ENCODE data around the gene DLG2.
"Not testable (repeated sequence)": the region's sequence is repeated elsewhere in the genome, so short reads cannot be mapped to it uniquely, and the experiment has no call there.

The DLG2 gene

GRCh38 chr11:85249482-85249881 lies 377.7 kb downstream of the DLG2 start:
- Histone ChIP-seq H3K9me3 (ENCODE audit: low read length) (no peaks in the 10 kb centered on the region), H3K36me3 (ENCODE audit: insufficient read depth, low read length) (no peaks in the 10 kb centered on the region), H2AFZ (ENCODE audit: low read depth, low read length) (no peak overlapping the region), H3K4me3 (ENCODE audit: low read length) (no peak overlapping the region), H3K4me1 (ENCODE audit: insufficient read depth, low read length) (no peaks in the 10 kb centered on the region), H3K27me3 (ENCODE audit: insufficient read depth, low read length) (no peaks in the 10 kb centered on the region)

DNA sequence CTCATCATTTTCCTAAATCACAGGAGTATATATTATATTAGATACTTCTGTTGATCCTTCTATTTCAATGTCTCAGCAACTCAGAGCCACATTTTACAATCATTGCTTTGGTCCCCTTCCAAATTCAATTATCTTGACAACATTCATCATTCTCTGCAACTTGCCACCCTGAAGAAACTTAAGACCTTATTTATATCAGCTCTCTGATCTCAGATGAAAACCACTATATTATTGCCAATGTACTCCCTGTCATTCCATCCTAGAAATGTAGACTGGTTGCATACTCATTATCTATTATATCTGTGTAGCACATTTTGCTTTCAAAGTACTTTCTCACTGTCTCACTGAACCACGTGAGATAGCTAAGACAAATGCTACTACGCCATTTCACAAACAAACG lies 379.3 kb downstream of the DLG2 start:
- Histone ChIP-seq H3K4me1 (ENCODE audit: insufficient read depth, low read length) (no peaks in the 10 kb centered on the region), H3K9me3 (ENCODE audit: low read length) (no peaks in the 10 kb centered on the region), H2AFZ (ENCODE audit: low read depth, low read length) (no peak overlapping the region), H3K27me3 (ENCODE audit: insufficient read depth, low read length) (no peaks in the 10 kb centered on the region), H3K36me3 (ENCODE audit: insufficient read depth, low read length) (no peaks in the 10 kb centered on the region), H3K4me3 (ENCODE audit: low read length) (no peak overlapping the region)

GRCh38 chr11:85238906-85239305 lies 388.2 kb downstream of the DLG2 start:
- H3K4me3 ChIP-seq (ENCODE audit: low read length) = no peak overlapping the region
- H3K36me3 ChIP-seq (ENCODE audit: insufficient read depth, low read length) = no peaks in the 10 kb centered on the region
- H3K9me3 ChIP-seq (ENCODE audit: low read length) = no peaks in the 10 kb centered on the region
- no peak overlapping the region for H2AFZ ChIP-seq (ENCODE audit: low read depth, low read length)
- no peaks in the 10 kb centered on the region for H3K27me3 ChIP-seq (ENCODE audit: insufficient read depth, low read length)
- no peaks in the 10 kb centered on the region for H3K4me1 ChIP-seq (ENCODE audit: insufficient read depth, low read length)

DNA sequence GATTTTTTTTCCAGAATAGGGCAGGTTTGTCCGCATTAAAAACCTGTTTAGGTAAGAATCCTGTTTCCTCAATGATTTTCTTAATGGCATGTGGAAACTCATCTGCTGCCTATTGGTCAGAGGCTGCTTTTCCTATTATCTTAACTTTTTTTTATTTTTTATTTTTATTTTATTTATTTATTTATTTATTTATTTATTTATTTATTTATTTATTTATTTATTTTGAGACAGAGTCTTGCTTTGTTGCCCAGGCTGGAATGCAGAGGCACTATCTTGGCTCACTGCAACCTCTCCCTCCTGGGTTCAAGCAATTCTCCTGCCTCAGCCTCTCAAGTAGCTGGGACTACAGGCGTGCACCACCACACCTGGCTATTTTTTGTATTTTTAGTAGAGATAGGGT lies 389.1 kb downstream of the DLG2 start:
- H3K36me3 ChIP-seq (ENCODE audit: insufficient read depth, low read length); H3K4me3 ChIP-seq (ENCODE audit: low read length); H3K9me3 ChIP-seq (ENCODE audit: low read length); H2AFZ ChIP-seq (ENCODE audit: low read depth, low read length); H3K27me3 ChIP-seq (ENCODE audit: insufficient read depth, low read length); H3K4me1 ChIP-seq (ENCODE audit: insufficient read depth, low read length): not testable (repeated sequence)

- Histone ChIP-seq H3K9me3 (ENCODE audit: low read length) (no peaks in the 10 kb centered on the region), H2AFZ (ENCODE audit: low read depth, low read length) (no peak overlapping the region), H3K4me1 (ENCODE audit: insufficient read depth, low read length) (no peaks in the 10 kb centered on the region), H3K27me3 (ENCODE audit: insufficient read depth, low read length) (no peaks in the 10 kb centered on the region), H3K36me3 (ENCODE audit: insufficient read depth, low read length) (no peaks in the 10 kb centered on the region), H3K4me3 (ENCODE audit: low read length) (no peak overlapping the region)
Measured at GRCh38 chr11:85236211-85236610, 390.9 kb downstream of the DLG2 start.

GRCh38 chr11:85232559-85232958 lies 394.6 kb downstream of the DLG2 start:
- Histone ChIP-seq H3K27me3 (ENCODE audit: insufficient read depth, low read length) (no peaks in the 10 kb centered on the region), H3K4me1 (ENCODE audit: insufficient read depth, low read length) (no peaks in the 10 kb centered on the region), H3K9me3 (ENCODE audit: low read length) (peaks cover 2% of the 10 kb centered on the region), H3K36me3 (ENCODE audit: insufficient read depth, low read length) (no peaks in the 10 kb centered on the region), H2AFZ (ENCODE audit: low read depth, low read length) (no peak overlapping the region), H3K4me3 (ENCODE audit: low read length) (no peak overlapping the region)

DNA sequence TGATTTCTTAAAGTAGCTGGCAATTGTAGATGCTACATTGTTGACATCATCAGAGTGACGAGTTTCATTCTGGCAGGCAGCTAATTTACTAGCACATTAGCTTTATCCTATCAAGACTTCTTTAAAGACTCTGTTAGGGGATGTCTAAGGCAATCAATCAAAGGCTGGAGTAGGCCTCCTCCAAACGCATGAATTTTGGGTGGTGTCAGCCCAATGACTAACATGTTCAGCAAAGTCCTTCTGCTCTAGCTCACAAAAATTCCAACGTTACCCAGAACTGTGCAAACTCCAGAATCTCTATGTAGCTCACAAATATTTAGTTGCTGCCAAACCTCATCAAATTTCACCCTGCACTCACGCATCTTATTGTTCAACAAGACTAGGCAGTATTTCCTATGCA lies 395.6 kb downstream of the DLG2 start:
- no peaks in the 10 kb centered on the region for H3K4me1 ChIP-seq (ENCODE audit: insufficient read depth, low read length)
- no peak overlapping the region for H2AFZ ChIP-seq (ENCODE audit: low read depth, low read length)
- H3K27me3 ChIP-seq (ENCODE audit: insufficient read depth, low read length) = no peaks in the 10 kb centered on the region
- H3K9me3 ChIP-seq (ENCODE audit: low read length) = peaks cover 2% of the 10 kb centered on the region
- H3K4me3 ChIP-seq (ENCODE audit: low read length) = no peak overlapping the region
- no peaks in the 10 kb centered on the region for H3K36me3 ChIP-seq (ENCODE audit: insufficient read depth, low read length)

DNA sequence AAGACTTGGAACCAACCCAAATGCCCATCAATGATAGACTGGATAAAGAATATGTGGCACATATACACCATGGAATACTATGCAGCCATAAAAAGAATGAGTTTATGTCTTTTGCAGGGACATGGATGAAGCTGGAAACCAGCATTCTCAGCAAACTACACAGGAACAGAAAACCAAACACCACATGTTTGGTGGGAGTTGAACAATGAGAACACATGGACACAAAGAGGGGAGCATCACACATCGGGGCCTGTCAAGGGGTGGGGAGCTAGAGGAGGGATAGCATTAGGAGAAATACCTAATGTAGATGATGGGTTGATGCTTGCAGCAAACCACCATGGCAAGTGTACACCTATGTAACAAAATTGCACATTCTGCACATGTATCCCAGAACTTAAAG lies 397.4 kb downstream of the DLG2 start:
- H3K4me3 ChIP-seq (ENCODE audit: low read length); H3K4me1 ChIP-seq (ENCODE audit: insufficient read depth, low read length); H3K36me3 ChIP-seq (ENCODE audit: insufficient read depth, low read length); H3K9me3 ChIP-seq (ENCODE audit: low read length); H3K27me3 ChIP-seq (ENCODE audit: insufficient read depth, low read length); H2AFZ ChIP-seq (ENCODE audit: low read depth, low read length): not testable (repeated sequence)

DNA sequence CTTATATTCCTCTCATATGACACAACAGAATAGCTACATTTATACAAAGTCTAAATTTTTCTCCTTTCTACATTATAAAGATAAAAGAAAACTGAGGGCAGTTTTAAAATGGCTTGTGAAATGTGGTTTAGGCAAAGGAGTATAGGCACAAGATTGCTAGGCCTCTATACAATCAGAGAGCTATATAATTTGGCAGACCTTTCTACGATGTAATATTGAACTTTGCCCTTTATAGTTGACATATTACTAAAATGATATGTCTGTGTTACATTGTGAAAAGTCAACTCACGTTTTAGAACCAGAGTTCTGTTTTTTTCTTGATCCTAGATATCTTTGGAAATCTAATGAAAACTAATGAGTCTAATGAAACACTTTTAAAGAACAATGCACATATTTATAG lies 430.2 kb downstream of the DLG2 start:
- Histone ChIP-seq H3K36me3 (ENCODE audit: insufficient read depth, low read length) (no peaks in the 10 kb centered on the region), H3K27me3 (ENCODE audit: insufficient read depth, low read length) (no peaks in the 10 kb centered on the region), H3K4me1 (ENCODE audit: insufficient read depth, low read length) (no peaks in the 10 kb centered on the region)

DNA sequence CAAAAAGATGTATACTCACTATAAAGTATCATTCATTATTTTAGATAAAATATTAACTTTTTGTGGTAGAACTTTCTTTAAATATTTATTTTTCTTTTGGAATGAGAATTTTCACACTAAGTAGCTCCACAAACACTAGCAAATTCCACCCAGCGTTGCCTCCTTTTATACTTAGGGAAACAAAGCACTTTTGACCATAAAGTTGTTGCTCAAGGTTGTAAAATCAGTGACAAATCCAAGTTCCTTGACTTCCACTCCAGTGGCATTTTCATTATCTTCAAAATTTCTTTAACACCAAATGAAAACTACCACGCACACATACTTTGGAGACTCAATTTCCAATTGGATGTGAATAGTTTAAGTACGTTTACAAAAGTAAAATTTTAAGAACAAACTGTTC lies 431.2 kb downstream of the DLG2 start:
- no peak overlapping the region for H3K4me3 ChIP-seq (ENCODE audit: low read length)
- H3K27me3 ChIP-seq (ENCODE audit: insufficient read depth, low read length) = no peaks in the 10 kb centered on the region
- no peak overlapping the region for H2AFZ ChIP-seq (ENCODE audit: low read depth, low read length)
- H3K4me1 ChIP-seq (ENCODE audit: insufficient read depth, low read length) = no peaks in the 10 kb centered on the region
- H3K36me3 ChIP-seq (ENCODE audit: insufficient read depth, low read length) = no peaks in the 10 kb centered on the region
- H3K9me3 ChIP-seq (ENCODE audit: low read length) = no peaks in the 10 kb centered on the region

More for the DNA sequence above, 430.2 kb downstream of the DLG2 start:
- Histone ChIP-seq H2AFZ (ENCODE audit: low read depth, low read length) (no peak overlapping the region), H3K9me3 (ENCODE audit: low read length) (no peaks in the 10 kb centered on the region), H3K4me3 (ENCODE audit: low read length) (no peak overlapping the region)

- Histone ChIP-seq H3K4me3 (ENCODE audit: low read length) (no peak overlapping the region), H3K36me3 (ENCODE audit: insufficient read depth, low read length) (no peaks in the 10 kb centered on the region), H3K4me1 (ENCODE audit: insufficient read depth, low read length) (peaks cover under 1% of the 10 kb centered on the region)
Measured at GRCh38 chr11:85187992-85188391, 439.2 kb downstream of the DLG2 start.

GRCh38 chr11:85184721-85185120 lies 442.4 kb downstream of the DLG2 start:
- Histone ChIP-seq H3K4me3 (ENCODE audit: low read length) (no peak overlapping the region), H3K9me3 (ENCODE audit: low read length) (no peaks in the 10 kb centered on the region), H3K36me3 (ENCODE audit: insufficient read depth, low read length) (no peaks in the 10 kb centered on the region), H3K4me1 (ENCODE audit: insufficient read depth, low read length) (peaks cover 17% of the 10 kb centered on the region), H2AFZ (ENCODE audit: low read depth, low read length) (no peak overlapping the region), H3K27me3 (ENCODE audit: insufficient read depth, low read length) (no peaks in the 10 kb centered on the region)

More at GRCh38 chr11:85187992-85188391, 439.2 kb downstream of the DLG2 start:
- no peaks in the 10 kb centered on the region for H3K27me3 ChIP-seq (ENCODE audit: insufficient read depth, low read length)
- H2AFZ ChIP-seq (ENCODE audit: low read depth, low read length) = no peak overlapping the region
- H3K9me3 ChIP-seq (ENCODE audit: low read length) = no peaks in the 10 kb centered on the region

- Histone ChIP-seq H3K4me1 (ENCODE audit: insufficient read depth, low read length) (peaks cover 17% of the 10 kb centered on the region), H2AFZ (ENCODE audit: low read depth, low read length) (peak overlapping the region; percentile 66), H3K4me3 (ENCODE audit: low read length) (no peak overlapping the region), H3K9me3 (ENCODE audit: low read length) (no peaks in the 10 kb centered on the region), H3K36me3 (ENCODE audit: insufficient read depth, low read length) (no peaks in the 10 kb centered on the region), H3K27me3 (ENCODE audit: insufficient read depth, low read length) (no peaks in the 10 kb centered on the region)
Measured at GRCh38 chr11:85182441-85183387, 444.4 kb downstream of the DLG2 start.

DNA sequence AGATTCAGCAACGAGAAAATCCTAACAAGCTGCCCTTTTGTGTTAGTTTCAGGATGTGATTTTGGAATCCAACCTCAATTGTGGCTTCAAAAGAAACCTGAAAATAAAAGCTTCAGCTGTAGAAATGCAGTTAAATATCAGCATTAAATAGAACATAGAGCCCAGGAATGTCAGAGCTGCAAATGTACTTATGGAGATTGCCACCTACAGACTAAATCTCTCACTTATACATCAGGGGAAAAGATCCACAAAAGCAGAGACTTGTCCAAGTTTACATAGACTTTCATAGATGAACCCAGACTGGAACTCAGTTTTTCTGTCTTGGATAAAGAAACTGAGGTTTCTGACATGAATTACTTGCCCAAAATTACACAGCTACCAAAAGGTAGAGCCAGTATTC lies 446.6 kb downstream of the DLG2 start:
- no peaks in the 10 kb centered on the region for H3K27me3 ChIP-seq (ENCODE audit: insufficient read depth, low read length)
- no peaks in the 10 kb centered on the region for H3K9me3 ChIP-seq (ENCODE audit: low read length)
- peaks cover 17% of the 10 kb centered on the region for H3K4me1 ChIP-seq (ENCODE audit: insufficient read depth, low read length)
- no peak overlapping the region for H2AFZ ChIP-seq (ENCODE audit: low read depth, low read length)
- no peaks in the 10 kb centered on the region for H3K36me3 ChIP-seq (ENCODE audit: insufficient read depth, low read length)
- H3K4me3 ChIP-seq (ENCODE audit: low read length) = no peak overlapping the region

All from neuron (in vitro differentiated cells).